IPS-18a (cell line): ENCODE data around the gene INSYN2A.

Source experiments
- H3K27ac ChIP-seq: one replicate; pipeline ENCODE4 v1.5.1; 2013; ENCODE audit warnings: low read length
- H3K27me3 ChIP-seq: one replicate; pipeline ENCODE4 v1.6.1; 2013; ENCODE audit warnings: mild to moderate bottlenecking, low read length; ENCODE audit not compliant: control insufficient read depth, insufficient read depth
- H3K36me3 ChIP-seq: one replicate; pipeline ENCODE4 v1.6.1; 2013; ENCODE audit warnings: low read depth, low read length; ENCODE audit not compliant: control insufficient read depth
- H3K4me1 ChIP-seq: one replicate; pipeline ENCODE4 v1.6.1; 2013; ENCODE audit warnings: low read depth, low read length; ENCODE audit not compliant: control insufficient read depth
- H3K4me3 ChIP-seq: one replicate; pipeline ENCODE4 v1.5.1; 2013; ENCODE audit warnings: low read length
- H3K9ac ChIP-seq: one replicate; pipeline ENCODE4 v1.6.1; 2013; ENCODE audit warnings: mild to moderate bottlenecking, low read length, moderate library complexity
- H3K9me3 ChIP-seq: one replicate; pipeline ENCODE4 v1.6.1; 2013; ENCODE audit warnings: low read depth, low read length; ENCODE audit not compliant: control insufficient read depth

INSYN2A gene

DNA sequence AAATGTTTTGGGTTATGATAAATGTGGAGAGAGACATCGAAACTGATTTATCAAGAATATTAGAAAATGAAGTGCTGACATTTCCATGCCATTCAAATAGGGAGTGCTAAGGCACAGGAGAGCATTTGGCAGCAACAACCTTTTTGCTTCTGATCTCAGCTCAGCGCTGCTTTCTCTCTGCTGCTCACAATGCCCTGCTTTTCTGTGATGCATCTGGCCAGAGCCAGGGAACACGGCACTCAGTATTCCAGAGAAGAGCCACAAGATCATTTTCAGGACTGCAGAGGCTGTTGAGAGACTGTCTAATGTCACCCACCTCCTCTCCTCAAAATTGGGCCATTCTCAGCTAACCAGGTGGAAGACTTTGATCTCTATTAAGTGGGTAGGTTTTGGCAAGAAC, 28.1 kb downstream of the INSYN2A start:
- Histone ChIP-seq H3K4me3 (no peak overlapping the region), H3K27ac (no peak overlapping the region), H3K27me3 (no peaks in the 10 kb centered on the region), H3K4me1 (no peaks in the 10 kb centered on the region), H3K9ac (no peak overlapping the region), H3K9me3 (no peaks in the 10 kb centered on the region), H3K36me3 (no peaks in the 10 kb centered on the region)

DNA sequence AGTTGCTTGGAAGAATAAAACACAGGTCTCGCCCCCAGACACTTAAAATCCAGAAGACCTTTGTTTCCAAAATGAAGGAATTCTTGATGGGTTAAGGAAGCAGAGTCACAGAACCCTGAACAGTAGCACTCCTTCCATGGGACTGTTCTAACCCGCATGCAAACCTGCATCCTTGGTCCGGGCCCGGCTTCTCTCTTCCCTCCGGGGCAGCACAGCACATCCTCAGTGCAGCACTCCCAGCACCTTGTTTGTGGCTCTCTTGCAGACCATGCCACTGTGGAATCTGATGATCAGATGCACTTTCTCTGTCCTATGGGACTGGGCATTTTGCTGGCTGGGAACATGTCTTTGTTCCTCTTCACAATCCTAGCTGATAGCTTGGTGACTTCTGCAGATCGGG, 33.5 kb downstream of the INSYN2A start:
- H3K4me1 ChIP-seq, result no peaks in the 10 kb centered on the region
- no peaks in the 10 kb centered on the region for H3K36me3 ChIP-seq
- no peak overlapping the region for H3K9ac ChIP-seq
- H3K4me3 ChIP-seq, result no peak overlapping the region
- H3K27ac ChIP-seq, result no peak overlapping the region
- no peaks in the 10 kb centered on the region for H3K27me3 ChIP-seq
- no peaks in the 10 kb centered on the region for H3K9me3 ChIP-seq

DNA sequence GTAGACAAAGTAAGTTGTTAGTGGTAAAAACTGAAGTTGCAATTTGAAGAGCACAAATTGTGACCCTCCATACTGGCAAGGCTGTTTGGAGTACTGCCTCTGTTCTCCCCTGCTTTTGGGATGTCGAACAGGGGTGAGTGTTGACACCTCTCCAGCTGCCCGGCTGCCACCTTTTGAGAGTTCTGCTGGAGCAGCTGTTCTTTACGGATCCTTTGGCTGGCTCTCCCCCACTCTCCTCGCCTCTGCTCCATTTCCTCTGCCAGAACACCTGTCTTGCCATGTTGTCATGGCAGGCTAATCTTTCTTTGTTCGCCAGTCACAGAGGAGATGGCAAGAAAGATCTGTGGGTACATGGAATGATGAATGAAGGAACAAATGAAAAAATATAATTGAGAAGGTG, 34.9 kb downstream of the INSYN2A start:
- no peak overlapping the region for H3K27ac ChIP-seq
- no peaks in the 10 kb centered on the region for H3K27me3 ChIP-seq
- no peaks in the 10 kb centered on the region for H3K36me3 ChIP-seq
- H3K9ac ChIP-seq, result no peak overlapping the region
- H3K4me1 ChIP-seq, result no peaks in the 10 kb centered on the region
- H3K4me3 ChIP-seq, result no peak overlapping the region
- no peaks in the 10 kb centered on the region for H3K9me3 ChIP-seq

DNA sequence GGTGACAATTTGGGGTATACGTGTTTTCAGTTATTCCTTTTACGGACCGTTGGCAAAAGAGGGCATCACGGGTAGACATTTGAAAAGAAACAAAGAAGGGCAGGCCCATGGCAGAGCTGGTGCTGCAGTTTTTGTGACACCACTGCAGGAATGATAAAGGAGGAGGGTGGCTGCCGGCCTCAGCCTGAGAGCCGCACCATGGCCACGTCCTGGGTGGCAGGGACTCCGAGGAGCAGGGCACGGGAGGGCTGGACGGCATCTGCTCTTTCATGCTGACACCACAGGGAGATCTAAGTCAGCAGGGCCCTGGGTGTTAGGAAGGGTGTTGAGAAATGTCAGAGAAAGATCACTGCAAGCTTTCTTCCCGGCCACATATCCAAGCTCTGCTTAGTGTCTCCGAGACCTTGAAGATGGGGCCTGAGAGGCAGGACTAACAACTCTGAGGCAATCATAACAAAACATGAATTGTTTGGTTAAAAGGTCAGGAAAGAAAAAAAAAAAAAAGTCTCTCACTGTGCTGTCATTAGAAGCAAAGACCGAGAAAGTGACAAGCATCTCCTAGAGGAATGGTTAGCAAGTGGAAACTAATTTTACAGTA, 36.6 kb downstream of the INSYN2A start:
- Histone ChIP-seq H3K4me1 (no peaks in the 10 kb centered on the region), H3K27ac (no peak overlapping the region), H3K4me3 (no peak overlapping the region), H3K36me3 (no peaks in the 10 kb centered on the region), H3K27me3 (no peaks in the 10 kb centered on the region), H3K9me3 (no peaks in the 10 kb centered on the region), H3K9ac (no peak overlapping the region)

DNA sequence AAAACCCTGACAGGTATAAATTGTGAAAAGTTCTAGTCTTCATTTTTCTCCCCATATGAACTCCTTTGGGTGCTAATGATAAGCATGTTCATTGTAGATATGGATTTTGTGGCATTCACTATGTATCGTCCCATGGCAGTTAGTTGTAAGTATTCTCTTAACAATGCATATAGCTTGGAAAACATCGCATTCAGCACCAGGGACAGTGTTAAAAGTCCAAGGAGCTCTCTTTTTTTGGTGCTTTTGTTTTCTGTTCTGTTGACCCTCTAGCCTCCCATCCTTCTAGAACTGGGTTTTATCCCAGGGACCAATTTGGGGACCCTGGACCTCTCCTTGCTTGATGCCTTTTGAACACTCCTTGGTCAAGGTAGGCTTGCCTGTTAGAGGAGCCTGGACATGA, 37.7 kb downstream of the INSYN2A start:
- no peaks in the 10 kb centered on the region for H3K27me3 ChIP-seq

DNA sequence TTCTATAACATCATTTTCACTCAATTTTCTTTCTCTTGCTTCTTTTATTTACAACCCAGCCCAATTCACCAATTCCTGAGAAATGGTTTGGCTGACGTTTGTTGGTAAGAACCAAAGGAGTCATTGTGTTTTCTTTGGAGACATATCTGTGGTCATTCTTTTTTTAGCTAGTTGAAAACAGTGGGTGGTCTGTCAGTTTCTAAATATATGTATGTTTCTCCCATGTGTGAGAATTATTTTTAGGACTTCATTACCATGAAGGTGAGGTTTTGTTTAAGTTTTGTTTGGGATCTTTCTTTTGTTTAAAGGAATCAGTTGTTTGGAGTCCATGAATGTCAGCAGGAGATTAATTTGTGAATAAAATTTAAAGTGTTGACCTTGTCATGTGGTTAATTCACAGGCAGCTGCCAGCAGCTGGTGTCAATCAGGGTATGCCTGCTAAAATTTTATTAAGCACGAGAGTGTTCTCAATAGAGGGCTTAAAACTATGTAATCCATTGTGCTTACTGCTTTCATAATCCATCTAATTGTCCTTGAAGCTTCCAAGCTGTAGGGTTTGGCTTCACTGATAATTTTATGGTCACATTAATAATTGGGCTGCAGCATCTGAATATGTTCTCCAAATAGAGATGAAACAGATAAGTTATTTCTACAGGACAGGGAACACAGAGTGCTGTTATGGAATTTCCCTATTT, 38.7 kb downstream of the INSYN2A start:
- H3K9me3 ChIP-seq, result no peaks in the 10 kb centered on the region
- no peak overlapping the region for H3K27ac ChIP-seq
- H3K4me3 ChIP-seq, result no peak overlapping the region
- H3K9ac ChIP-seq, result no peak overlapping the region
- H3K27me3 ChIP-seq, result no peaks in the 10 kb centered on the region
- no peaks in the 10 kb centered on the region for H3K4me1 ChIP-seq
- no peaks in the 10 kb centered on the region for H3K36me3 ChIP-seq

More for the DNA sequence above, 37.7 kb downstream of the INSYN2A start:
- Histone ChIP-seq H3K4me1 (no peaks in the 10 kb centered on the region), H3K4me3 (no peak overlapping the region), H3K27ac (no peak overlapping the region), H3K9ac (no peak overlapping the region), H3K36me3 (no peaks in the 10 kb centered on the region), H3K9me3 (no peaks in the 10 kb centered on the region)

DNA sequence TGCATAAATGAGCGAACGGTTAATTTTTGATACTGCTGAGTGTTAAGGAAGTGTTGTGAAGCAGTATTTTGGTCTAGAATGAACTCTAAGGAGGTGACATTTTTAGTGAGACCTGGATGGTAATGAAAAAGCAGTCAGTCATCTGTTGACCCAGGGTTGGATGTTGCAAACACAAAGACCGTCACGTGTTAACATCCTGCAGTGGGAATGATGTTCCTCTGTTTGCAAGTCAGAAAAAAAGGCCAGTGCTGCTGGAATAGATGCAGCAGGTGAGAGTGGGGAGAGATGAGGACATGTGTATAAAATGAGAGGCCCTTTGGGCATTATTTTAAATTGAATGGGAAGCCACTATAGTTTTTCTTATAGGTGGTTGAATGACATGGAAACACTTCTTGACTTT, 39.3 kb downstream of the INSYN2A start:
- no peak overlapping the region for H3K27ac ChIP-seq
- H3K27me3 ChIP-seq, result no peaks in the 10 kb centered on the region
- no peak overlapping the region for H3K9ac ChIP-seq
- H3K4me3 ChIP-seq, result no peak overlapping the region
- peaks cover 4% of the 10 kb centered on the region for H3K4me1 ChIP-seq
- H3K36me3 ChIP-seq, result no peaks in the 10 kb centered on the region
- no peaks in the 10 kb centered on the region for H3K9me3 ChIP-seq

DNA sequence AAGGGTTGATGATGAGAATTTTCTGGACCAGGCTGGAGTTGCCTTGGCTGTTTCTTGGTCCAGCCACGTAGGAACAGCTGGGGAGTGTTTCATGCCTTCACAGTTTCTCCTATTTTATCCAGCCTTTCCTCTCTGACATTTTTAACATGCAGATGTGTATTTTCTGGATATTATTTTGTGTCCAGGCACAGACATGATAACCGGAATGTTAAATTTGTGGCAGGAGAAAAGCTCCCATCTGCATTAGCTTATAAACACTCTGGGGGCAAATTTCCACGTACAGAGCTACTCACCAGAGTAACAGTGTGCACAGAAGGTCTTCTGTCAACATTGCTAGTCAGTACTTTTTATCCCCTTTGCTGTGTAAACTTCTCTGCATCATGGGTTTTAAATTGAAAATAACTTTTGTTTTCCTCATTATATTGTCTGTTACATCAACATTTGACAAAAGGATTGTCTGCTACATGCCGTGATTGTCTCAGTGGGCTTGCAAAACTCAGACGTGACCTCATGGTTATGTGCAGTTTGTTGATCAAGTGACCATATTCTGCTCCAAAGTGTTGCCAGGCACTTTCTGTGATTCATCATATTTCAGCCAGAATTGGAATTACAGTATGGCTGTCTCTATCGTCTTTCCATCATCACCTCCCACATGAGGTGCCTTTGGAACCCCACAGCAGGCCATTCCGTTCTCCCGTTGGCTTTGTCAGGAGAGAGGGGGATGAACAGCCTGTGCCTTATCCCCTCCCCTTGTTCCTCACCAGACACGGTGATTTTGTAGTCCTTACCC, 41.4 kb downstream of the INSYN2A start:
- Histone ChIP-seq H3K9ac (no peak overlapping the region), H3K4me1 (peaks cover 11% of the 10 kb centered on the region), H3K27me3 (no peaks in the 10 kb centered on the region), H3K9me3 (no peaks in the 10 kb centered on the region), H3K4me3 (no peak overlapping the region), H3K27ac (no peak overlapping the region), H3K36me3 (no peaks in the 10 kb centered on the region)

DNA sequence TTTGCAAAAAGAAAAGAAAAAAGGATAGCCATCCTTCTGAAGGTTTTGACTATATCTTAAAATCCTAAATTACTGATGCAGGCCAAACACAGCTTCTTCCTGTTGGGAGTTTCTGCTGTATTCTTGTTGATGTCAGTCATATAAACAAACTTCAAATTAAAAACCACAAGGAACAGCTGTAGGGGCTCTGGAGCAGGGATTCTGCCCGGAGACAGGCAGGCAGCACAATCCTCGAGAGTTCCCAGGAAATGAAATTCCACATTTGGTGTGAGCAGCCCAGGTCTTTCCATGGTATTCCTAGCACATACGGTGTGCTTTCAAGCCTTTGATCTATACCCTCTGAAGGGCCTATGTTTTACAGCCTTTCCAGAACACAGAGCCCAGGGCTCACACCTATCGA, 43.2 kb downstream of the INSYN2A start:
- Histone ChIP-seq H3K4me3 (no peak overlapping the region), H3K27me3 (no peaks in the 10 kb centered on the region), H3K9ac (no peak overlapping the region), H3K36me3 (no peaks in the 10 kb centered on the region), H3K27ac (no peak overlapping the region), H3K4me1 (peaks cover 29% of the 10 kb centered on the region), H3K9me3 (no peaks in the 10 kb centered on the region)

DNA sequence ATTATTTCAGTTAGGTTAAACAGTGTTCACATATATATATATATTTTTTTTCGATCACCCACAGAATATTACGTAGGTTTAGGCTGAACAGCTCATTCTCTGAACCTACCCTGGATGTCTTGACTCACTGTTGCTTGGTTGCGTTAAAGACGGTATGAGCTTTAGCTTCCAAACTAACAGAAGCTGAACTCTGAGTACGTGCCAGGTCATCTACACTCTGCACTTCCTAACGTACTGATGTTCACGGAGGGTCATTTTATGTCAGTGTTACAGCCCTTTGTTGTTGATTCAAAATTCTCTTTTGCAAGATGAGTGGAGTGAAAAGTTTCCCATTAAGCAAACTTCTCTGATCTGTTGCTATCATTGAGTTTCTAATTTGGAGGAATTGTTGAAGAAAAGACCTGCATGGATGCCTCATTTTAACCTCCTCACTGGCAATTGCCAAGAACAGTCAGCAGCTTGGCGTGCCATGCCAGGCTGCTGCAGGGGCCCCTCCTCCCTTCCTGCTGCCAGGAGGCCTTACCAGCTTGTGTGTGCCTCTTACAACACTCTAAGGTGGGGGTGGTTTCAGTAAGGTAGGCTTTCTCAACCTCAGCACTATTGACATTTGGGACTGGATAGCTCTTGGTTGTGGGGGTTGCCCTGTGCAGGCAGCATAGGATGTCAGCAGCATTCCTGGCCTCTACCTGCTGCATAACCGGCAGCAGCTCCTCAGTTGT, 44.3 kb downstream of the INSYN2A start:
- Histone ChIP-seq H3K27me3 (no peaks in the 10 kb centered on the region), H3K27ac (no peak overlapping the region), H3K9me3 (no peaks in the 10 kb centered on the region), H3K4me3 (no peak overlapping the region), H3K9ac (no peak overlapping the region), H3K36me3 (no peaks in the 10 kb centered on the region), H3K4me1 (peaks cover 31% of the 10 kb centered on the region)

DNA sequence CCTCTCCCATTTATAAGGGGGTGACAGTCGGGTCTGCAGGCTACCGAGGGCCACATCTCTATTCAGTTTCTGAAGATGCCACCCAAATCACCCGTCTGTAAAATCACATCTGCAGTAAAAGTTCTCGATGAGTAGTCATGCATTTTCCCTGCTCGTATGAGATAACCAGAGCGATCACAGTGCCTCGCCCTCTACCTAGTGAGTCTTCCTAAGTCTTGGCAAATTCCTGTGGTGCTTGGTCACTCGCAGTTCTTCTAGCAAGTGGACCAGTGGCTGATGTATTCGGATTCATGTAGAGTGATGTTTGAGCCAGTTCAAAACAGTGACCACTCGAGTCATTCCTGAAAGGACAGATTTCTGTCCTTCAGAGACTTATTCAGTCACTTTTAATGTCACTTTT, 44.9 kb downstream of the INSYN2A start:
- Histone ChIP-seq H3K9me3 (no peaks in the 10 kb centered on the region), H3K4me3 (no peak overlapping the region), H3K27me3 (no peaks in the 10 kb centered on the region), H3K4me1 (peaks cover 31% of the 10 kb centered on the region), H3K27ac (no peak overlapping the region), H3K9ac (no peak overlapping the region), H3K36me3 (no peaks in the 10 kb centered on the region)
